HEK293T (cell line): ENCODE data around the gene LRRC4B.

ENCODE experiments used
- CTCF ChIA-PET: fragments of 350-600 bp; formaldehyde crosslinking; extraction: SDS; loops from one replicate; lab custom pipeline; 2021; ENCODE audit warnings: antibody characterized with exemption, inconsistent platforms; lab: Yijun Ruan, JAX
- POLR2A ChIA-PET: fragments of 350-600 bp; formaldehyde crosslinking; extraction: SDS; loops from one replicate; lab custom pipeline; 2020; ENCODE audit warnings: antibody characterized with exemption, inconsistent platforms; lab: Yijun Ruan, JAX
- DNase-seq: peaks from one replicate; pipeline ENCODE4 v3.0.0; 2012; ENCODE audit warnings: mixed read lengths; ENCODE audit errors: extremely low spot score
- ARNT ChIP-seq: fragments of 450-650 bp; IDR thresholded peaks from 2 replicates; pipeline ENCODE4 v1.6.1; 2017; ENCODE audit warnings: mild to moderate bottlenecking
- BHLHE40 ChIP-seq: fragments of 450-650 bp; IDR thresholded peaks from 2 replicates; pipeline ENCODE4 v1.6.1; 2016; ENCODE audit warnings: mild to moderate bottlenecking, moderate library complexity, borderline replicate concordance
- CTBP1 ChIP-seq: fragments of 450-650 bp; IDR thresholded peaks from 2 replicates; pipeline ENCODE4 v1.6.1; 2016; ENCODE audit warnings: borderline replicate concordance
- ELF4 ChIP-seq: fragments of 450-650 bp; IDR thresholded peaks from 2 replicates; pipeline ENCODE4 v1.6.1; 2017; ENCODE audit warnings: antibody characterized with exemption
- FOXA1 ChIP-seq: fragments of 450-650 bp; IDR thresholded peaks from 2 replicates; pipeline ENCODE4 v1.6.1; 2016; ENCODE audit warnings: mild to moderate bottlenecking
- FOXK2 ChIP-seq: fragments of 450-650 bp; IDR thresholded peaks from 2 replicates; pipeline ENCODE4 v1.6.1; 2016; ENCODE audit warnings: mild to moderate bottlenecking
- FOXM1 ChIP-seq: fragments of 450-650 bp; IDR thresholded peaks from 2 replicates; pipeline ENCODE4 v1.6.1; 2017; ENCODE audit warnings: mild to moderate bottlenecking, borderline replicate concordance
- HDGF ChIP-seq: fragments of 450-650 bp; IDR thresholded peaks from 2 replicates; pipeline ENCODE4 v1.6.1; 2017; ENCODE audit warnings: antibody characterized with exemption, borderline replicate concordance
- L3MBTL2 ChIP-seq: fragments of 450-650 bp; conservative IDR thresholded peaks from 2 replicates; pipeline ENCODE4 v1.6.1; 2016; ENCODE audit warnings: mild to moderate bottlenecking
- LEF1 ChIP-seq: fragments of 450-650 bp; IDR thresholded peaks from 2 replicates; pipeline ENCODE4 v1.6.1; 2017; ENCODE audit warnings: mild to moderate bottlenecking, borderline replicate concordance
- NFRKB ChIP-seq: fragments of 450-650 bp; IDR thresholded peaks from 2 replicates; pipeline ENCODE4 v1.6.1; 2016; ENCODE audit warnings: mild to moderate bottlenecking, moderate library complexity
- PKNOX1 ChIP-seq: fragments of 450-650 bp; IDR thresholded peaks from 2 replicates; pipeline ENCODE4 v1.6.1; 2016
- SP1 ChIP-seq: fragments of 450-650 bp; IDR thresholded peaks from 2 replicates; pipeline ENCODE4 v1.6.1; 2017
- SUZ12 ChIP-seq: fragments of 450-650 bp; IDR thresholded peaks from 2 replicates; pipeline ENCODE4 v1.6.1; 2016; ENCODE audit warnings: mild to moderate bottlenecking
- TARDBP ChIP-seq: fragments of 450-650 bp; IDR thresholded peaks from 2 replicates; pipeline ENCODE4 v1.6.1; 2016
- ZNF384 ChIP-seq: fragments of 450-650 bp; IDR thresholded peaks from 2 replicates; pipeline ENCODE4 v1.6.1; 2016

The LRRC4B gene

GRCh38 chr19:50468818-50469217 lies 99.4 kb downstream of the LRRC4B start:
- POLR2A ChIA-PET: no interaction called here
- CTCF ChIA-PET: no interaction called here
- DNase-seq: no peak
- TF ChIP-seq ARNT: no peak
- TF ChIP-seq SP1: no peak

GRCh38 chr19:50467566-50467965 lies 100.7 kb downstream of the LRRC4B start:
- POLR2A ChIA-PET: interaction anchor here (1.0 kb wide), 1 partner anchor 84 kb away, joined by 3 read pairs; no protein-coding TSS in a partner anchor
- no peak for TF ChIP-seq SUZ12
- no peak for TF ChIP-seq FOXA1
- no peak for TF ChIP-seq HDGF
- no peak for TF ChIP-seq L3MBTL2
- no peak for TF ChIP-seq TARDBP
- no peak for TF ChIP-seq ELF4
- TF ChIP-seq FOXM1: no peak
- no peak for TF ChIP-seq PKNOX1
- TF ChIP-seq ARNT: no peak
- TF ChIP-seq SP1: no peak
- no peak for TF ChIP-seq NFRKB
- TF ChIP-seq FOXK2: no peak
- no peak for TF ChIP-seq CTBP1
- no peak for TF ChIP-seq LEF1
- TF ChIP-seq ZNF384: no peak
- no peak for TF ChIP-seq BHLHE40
- DNase-seq: no peak
- CTCF ChIA-PET: no interaction called here
